HEK293T (cell line): ENCODE data around the gene PTPRG.

Experiments
- BHLHE40 ChIP-seq: fragments of 450-650 bp; IDR thresholded peaks from 2 replicates; pipeline ENCODE4 v1.6.1; 2016; ENCODE audit warnings: mild to moderate bottlenecking, moderate library complexity, borderline replicate concordance
- CTBP1 ChIP-seq: fragments of 450-650 bp; IDR thresholded peaks from 2 replicates; pipeline ENCODE4 v1.6.1; 2016; ENCODE audit warnings: borderline replicate concordance
- ELF4 ChIP-seq: fragments of 450-650 bp; IDR thresholded peaks from 2 replicates; pipeline ENCODE4 v1.6.1; 2017; ENCODE audit warnings: antibody characterized with exemption
- FOXK2 ChIP-seq: fragments of 450-650 bp; IDR thresholded peaks from 2 replicates; pipeline ENCODE4 v1.6.1; 2016; ENCODE audit warnings: mild to moderate bottlenecking
- FOXM1 ChIP-seq: fragments of 450-650 bp; IDR thresholded peaks from 2 replicates; pipeline ENCODE4 v1.6.1; 2017; ENCODE audit warnings: mild to moderate bottlenecking, borderline replicate concordance
- HDGF ChIP-seq: fragments of 450-650 bp; IDR thresholded peaks from 2 replicates; pipeline ENCODE4 v1.6.1; 2017; ENCODE audit warnings: antibody characterized with exemption, borderline replicate concordance
- L3MBTL2 ChIP-seq: fragments of 450-650 bp; conservative IDR thresholded peaks from 2 replicates; pipeline ENCODE4 v1.6.1; 2016; ENCODE audit warnings: mild to moderate bottlenecking
- NFRKB ChIP-seq: fragments of 450-650 bp; IDR thresholded peaks from 2 replicates; pipeline ENCODE4 v1.6.1; 2016; ENCODE audit warnings: mild to moderate bottlenecking, moderate library complexity
- SP1 ChIP-seq: fragments of 450-650 bp; IDR thresholded peaks from 2 replicates; pipeline ENCODE4 v1.6.1; 2017
- SUZ12 ChIP-seq: fragments of 450-650 bp; IDR thresholded peaks from 2 replicates; pipeline ENCODE4 v1.6.1; 2016; ENCODE audit warnings: mild to moderate bottlenecking
- TARDBP ChIP-seq: fragments of 450-650 bp; IDR thresholded peaks from 2 replicates; pipeline ENCODE4 v1.6.1; 2016
- ZNF384 ChIP-seq: fragments of 450-650 bp; IDR thresholded peaks from 2 replicates; pipeline ENCODE4 v1.6.1; 2016
- TF ChIP-seq, protein P1 (sequence below): fragments of 450-650 bp; IDR thresholded peaks from 2 replicates; pipeline ENCODE4 v1.6.1; 2016

GRCh38 chr3:61657689-61658088, 96.3 kb downstream of the PTPRG start:
- TF ChIP-seq FOXK2 (no peak), L3MBTL2 (no peak), CTBP1 (no peak), FOXM1 (no peak), NFRKB (no peak), HDGF (no peak), ZNF384 (no peak), SUZ12 (no peak), TARDBP (no peak), SP1 (no peak), BHLHE40 (no peak), ELF4 (no peak)
- TF ChIP-seq, protein P1, sequence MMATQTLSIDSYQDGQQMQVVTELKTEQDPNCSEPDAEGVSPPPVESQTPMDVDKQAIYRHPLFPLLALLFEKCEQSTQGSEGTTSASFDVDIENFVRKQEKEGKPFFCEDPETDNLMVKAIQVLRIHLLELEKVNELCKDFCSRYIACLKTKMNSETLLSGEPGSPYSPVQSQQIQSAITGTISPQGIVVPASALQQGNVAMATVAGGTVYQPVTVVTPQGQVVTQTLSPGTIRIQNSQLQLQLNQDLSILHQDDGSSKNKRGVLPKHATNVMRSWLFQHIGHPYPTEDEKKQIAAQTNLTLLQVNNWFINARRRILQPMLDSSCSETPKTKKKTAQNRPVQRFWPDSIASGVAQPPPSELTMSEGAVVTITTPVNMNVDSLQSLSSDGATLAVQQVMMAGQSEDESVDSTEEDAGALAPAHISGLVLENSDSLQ: no peak
